T-helper 2 cell treated with Interferon-gamma antibody and Interleukin-4, amounts not matched to agents 100 ng/mL and 5 ng/mL, for 36 hours (primary cell): ENCODE data around the gene RTTN. TPM values are rescaled to one million over a fixed set of nuclear protein-coding genes. Genes with fewer than 3 reads are reported as not detected.
"Not testable (repeated sequence)": the region's sequence is repeated elsewhere in the genome, so short reads cannot be mapped to it uniquely, and the experiment has no call there.

ENCODE experiments used
- intact Hi-C: fragments of 100-400 bp; cut with micrococcal nuclease; formaldehyde crosslinking; loops from one replicate; pipeline ENCODE4 v1.15.1; 2023
- total RNA-seq: library from RNA; stranded (reverse); gene quantifications from 2 replicates; pipeline ENCODE4 v1.2.3, GENCODE V29; 2022

Gene RTTN, protein sequence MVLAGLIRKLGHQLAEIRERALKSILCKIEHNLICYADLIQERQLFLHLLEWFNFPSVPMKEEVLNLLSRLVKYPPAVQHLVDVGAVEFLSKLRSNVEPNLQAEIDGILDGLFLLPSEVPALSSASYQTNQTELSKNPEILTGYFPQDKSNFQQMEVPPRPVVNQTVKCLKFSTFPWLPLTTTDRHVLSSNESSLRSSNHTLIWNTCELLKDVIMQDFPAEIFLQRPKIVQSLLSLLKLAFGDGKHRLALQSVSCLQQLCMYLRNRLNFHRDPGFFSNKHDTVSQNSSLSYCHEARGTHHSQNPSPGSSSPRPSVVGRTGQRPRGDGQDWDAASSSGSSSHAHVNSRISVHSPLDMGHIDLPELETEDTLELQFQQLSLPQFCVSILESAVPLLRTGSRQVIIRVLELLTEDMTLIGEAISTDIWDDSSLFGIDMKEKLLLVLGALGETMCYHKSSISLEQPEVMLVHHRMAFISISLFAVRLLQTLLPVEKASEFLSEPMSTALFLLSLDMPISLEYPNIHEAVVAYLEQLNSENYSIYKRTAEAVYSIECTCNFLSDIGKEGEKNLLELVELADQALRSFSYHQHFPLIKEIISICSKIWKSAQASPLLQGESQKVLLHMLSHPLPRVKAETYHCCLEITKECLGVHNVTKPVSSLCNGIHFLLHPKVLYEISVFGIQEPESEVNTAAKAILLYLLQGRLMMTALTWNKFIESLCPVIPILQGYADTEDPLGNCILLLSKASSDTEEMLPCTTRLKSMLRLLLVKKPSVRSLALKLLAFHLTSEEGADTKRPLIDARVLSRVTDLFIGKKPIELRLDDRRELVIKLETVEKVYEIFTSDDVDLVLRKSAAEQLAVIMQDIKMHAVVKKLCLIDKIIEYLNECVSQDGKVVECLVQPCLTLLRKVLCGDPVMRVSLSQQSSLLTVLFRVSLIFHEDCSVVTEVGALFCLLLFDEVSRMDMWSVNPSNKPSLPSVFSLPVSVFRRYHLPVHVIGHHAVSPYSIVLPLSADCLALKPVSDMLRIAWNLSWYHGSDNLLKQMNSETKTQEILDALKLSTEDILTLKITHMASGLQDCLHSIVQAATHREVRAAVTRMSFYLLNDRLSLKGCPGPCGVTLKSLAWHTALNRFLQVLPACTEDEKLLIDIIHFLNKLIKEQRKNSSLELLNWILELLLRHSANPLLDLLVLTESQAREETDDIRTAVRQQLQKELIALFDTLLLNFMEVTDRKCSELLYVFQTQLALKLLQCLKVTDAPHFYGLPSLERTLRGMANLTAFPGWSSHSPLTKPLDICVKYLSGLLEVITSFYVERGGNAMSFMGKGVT (N-terminal part only)
- 28.3 and 30.6 TPM in 2 replicates for total RNA-seq

DNA sequence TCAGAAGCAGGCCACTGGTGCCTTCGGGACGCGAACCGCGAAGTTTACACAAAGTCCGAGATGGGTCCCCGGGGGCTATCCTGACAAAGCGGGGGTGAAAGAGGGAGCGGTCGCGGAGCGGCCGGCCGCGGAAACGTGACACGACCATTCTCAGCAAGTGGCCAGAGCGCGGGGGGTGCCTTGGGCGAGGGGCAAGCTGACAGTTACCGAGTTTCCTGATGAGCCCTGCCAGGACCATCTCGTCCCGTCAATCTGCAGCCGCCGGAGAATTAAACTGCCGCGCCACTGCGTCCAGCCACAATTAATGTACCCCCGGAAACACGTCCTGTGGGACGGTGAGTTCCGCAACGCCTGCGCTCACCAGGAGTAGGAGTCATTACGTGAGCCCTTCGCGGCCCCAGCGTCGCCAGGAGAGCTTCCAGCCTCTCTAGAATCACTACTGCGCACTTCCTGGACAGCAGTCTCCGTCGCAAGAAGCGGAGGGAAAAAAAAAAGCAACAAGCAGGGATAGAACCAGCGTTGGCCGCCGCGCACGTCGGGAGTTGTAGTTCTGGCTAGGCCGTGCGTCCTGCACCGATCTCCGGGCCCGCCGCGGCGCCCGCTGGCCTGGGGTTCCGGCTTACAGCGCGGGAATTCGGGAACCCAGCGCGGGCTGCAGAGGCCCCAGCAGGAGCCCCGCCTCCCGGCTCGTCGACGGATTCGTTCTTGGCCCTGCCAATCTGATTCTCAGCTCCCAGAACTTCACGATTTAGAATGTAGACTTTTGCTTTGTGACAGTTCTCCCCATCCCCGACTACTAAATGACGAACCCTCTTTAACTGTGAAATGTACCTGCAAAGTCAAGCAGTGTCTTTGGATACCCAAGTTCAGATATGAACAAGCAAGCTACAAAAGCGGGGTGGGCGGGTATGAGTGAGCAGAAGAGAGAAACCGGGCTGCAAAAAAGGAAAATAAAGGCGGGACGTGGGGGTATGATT lies at the start of gene RTTN:
Gene RTTN, minus strand, starts transcription at position 267 of the 977 bp plus-strand sequence. Its CDS starts 29 bp downstream, at position 238.
- intact Hi-C loops, result loop anchor here (1.0 to 2.0 kb wide), 4 partner anchors 10 to 1490 kb away; partner anchors contain the start of genes SOCS6 and TMX3

DNA sequence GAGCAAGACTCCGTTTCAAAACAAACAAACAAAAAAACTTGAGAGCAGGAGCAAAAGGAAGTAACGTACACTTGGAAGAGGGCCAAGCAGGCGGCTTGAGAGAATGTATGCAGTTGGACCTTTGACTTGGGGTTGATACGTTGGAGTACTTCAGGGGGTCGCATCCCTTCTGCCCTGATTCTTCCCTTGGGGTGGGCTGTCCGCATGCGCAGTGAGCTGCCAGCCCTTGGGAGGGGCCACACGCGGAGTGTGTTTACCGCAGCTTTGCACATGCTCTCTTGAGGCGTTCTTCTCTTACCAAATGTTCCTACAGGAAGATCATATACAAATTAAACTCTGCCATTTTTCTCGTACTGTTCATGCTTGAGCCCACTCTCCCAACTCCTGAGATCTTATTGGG lies 45.3 kb upstream of the RTTN start:
- intact Hi-C loops, result no loop called here

DNA sequence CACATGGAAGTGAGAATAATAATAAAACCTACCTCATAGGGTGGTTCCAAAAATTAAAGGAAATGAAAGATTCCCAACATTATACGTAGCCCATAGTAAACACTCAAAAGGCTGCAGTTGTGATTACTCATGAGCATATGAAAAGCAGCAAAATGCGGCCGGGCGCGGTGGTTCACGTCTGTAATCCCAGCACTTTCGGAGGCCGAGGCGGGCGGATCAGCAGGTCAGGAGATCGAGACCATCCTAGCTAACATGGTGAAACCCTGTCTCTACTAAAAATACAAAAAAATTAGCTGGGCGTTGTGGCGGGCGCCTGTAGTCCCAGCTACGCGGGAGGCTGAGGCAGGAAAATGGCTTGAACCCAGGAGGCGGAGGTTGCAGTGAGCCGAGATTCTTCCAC lies 44.4 kb upstream of the RTTN start:
- intact Hi-C loops, result not testable (repeated sequence)

DNA sequence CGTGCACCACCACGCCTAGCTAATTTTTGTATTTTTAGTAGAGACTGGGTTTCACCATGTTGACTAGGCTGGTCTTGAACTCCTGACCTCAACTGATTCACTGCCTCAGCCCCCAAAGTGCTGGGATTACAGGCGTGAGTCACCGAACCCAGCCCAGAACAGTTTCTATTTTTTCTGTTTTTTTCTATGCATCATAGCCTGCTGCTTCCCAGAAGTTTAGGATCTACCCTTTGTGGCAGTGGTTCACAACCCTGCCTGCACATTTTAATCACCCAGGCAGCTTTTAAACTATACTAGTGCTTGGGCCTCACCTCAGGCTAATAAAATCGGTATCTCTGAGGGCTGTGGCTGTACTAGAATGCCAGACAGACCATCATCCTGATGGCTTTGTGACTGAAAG lies 43.6 kb upstream of the RTTN start:
- intact Hi-C loops, result no loop called here

DNA sequence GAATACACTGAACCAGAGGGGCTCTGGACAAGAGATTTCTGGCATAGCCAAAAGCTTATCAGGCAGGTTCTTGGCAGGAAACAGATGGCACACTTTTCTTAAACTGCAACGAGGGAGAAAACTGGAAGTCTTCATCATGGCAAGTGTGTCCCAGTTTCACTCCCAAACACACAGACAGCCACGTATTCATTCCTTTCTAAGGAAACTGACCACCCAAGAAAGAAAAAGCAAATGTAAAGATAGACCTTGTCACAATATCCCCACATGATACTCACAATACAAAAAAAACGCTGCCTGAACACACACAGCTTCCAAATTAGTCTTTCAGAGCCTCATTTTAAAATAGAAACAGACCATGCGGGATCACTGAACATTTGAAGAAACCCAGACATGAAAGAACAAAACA lies 40.6 kb upstream of the RTTN start:
- intact Hi-C loops, result no loop called here

DNA sequence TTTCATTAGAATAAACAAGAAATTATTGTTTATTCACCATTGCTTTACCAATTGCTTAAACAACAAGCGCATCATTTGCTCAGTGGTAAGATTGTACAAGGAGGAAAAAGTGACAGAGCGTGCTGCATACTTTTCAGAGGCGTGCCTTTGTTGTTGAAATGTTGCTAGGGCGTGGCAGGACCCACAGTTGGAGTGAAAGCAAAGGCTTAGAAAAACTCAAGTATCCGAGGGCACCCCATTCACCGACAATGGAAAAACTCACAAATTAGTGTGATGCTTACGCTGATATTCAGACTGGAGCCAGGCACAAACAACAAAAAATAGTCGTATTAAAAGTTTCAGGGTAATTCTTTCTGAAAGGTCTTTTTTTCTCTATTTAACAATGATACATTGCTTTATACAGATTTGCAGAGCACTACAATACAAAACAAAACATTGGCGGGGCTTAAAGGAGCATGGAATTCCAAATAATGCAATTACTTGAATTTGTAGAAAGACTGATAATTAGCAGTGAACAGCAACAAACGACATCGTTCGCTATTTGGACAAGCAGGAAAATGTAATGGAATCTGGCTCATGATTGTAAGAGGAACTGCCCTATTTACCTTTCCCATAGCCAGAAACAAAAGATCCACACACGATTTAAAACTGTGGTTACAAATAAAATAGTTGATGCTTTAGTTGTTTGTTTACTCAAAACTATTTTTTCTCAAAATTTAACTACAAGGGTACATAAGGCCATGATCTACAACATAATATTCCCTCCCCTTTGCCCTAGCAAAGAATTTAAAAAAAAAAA lies 37.8 kb upstream of the RTTN start:
- intact Hi-C loops, result no loop called here

DNA sequence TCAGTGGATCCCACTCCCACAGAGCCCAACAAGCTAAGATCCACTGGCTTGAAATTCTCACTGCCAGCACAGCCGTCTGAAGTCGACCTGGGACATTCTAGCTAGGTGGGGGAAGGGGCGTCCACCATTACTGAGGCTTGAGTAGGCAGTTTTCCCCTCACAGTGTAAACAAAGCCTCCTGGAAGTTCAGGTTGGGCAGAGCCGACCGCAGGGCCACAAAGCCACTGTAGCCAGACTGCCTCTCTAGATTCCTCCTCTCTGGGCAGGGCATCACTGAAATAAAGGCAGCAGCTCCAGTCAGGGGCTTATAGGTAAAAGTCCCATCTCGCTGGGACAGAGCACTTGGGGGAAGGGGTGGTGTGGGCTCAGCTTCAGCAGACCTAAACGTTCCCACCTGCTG lies 31.4 kb upstream of the RTTN start:
- intact Hi-C loops, result not testable (repeated sequence)

DNA sequence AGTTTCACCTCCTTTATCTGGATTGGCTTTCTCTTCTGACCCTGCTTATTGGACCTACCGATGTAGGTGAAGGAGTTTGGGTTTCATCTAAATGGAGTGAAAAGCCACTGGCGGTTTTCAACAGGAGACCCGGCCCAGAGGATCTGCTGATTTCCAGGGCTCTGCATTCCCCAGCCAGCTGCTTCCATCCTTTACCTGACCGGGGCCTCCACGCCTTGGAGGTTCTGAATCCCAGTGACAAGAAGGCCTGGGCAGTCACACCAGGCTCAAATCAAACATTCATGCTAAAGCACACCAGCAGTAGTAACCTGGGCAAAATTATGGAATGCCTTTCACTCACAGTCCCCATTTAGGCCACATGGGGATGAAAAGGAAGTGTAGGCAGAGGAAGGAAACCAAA lies 30.0 kb upstream of the RTTN start:
- intact Hi-C loops, result no loop called here

DNA sequence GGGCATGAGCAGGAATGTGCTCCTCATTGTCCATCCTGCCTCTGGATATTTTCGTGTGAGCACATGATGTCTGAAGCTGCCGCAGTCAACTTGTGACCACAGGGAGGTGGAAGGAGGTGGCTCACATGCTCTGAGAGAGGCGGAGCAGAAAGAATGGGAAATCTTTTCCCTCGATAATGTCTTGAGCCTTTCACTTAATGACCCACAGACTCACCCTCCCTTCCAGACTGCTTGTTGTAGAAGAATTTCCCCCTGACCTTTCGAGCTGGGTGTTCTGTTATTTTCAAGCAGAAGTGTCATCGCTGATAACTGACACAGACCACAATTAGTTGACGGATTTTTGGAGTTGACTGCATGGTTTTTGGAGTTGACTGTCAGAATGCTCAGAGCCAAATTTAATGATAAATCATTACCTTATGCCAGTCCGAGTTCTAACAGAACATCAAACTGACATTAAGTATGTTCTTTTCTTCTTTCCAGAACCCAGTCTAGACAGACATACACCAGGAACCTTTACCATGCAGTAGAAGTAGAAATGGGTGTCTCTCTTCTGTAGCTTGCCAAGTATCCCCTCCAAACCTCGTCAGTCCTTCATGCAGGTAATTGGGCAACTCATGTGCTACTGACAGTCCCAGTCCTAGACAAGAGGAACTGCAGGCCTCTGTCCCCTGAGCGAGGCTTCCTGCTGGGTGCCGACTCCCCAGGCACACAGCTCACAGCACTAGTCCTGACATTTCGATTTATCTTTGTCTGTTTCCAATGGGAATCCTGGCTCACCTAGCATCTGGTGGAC lies 29.4 kb upstream of the RTTN start:
- intact Hi-C loops, result no loop called here

DNA sequence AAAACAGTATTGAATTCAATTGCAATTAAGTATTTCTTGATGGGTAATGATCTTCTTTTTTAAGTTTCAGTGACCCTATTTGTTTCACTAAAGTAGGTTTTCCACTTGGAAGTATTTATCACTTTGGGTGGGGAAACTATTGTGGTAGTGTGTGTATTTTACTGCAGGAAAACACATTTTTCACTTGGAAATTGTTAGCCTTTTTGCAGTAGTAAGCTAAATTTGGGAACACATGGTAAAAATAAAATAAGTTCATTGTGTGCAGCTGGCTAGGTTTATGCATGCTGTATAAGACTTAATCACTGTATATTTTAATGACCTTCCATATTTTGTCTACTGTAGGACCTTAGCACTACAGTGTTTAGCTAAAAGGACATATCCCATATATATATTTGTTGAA lies 28.5 kb upstream of the RTTN start:
- intact Hi-C loops, result no loop called here

DNA sequence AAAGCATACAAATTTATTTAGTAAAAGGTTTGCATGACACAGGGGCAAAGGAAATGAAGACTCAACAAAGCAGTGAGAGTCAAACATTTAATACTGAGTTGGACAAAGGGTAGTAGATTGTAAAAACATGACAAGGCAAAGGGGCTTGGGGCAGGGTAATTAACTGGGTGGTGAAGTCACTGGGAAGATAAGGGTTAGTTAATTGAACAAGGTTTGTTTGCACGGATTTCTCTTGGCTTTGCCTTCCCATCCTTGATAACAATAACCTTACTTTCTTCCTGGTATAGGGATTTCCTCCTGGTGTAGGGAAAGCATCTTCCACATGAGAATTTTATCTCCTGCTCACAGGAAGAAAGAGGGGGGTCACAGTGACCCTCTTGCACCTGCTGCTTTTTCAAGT lies 26.8 kb upstream of the RTTN start:
- intact Hi-C loops, result no loop called here

DNA sequence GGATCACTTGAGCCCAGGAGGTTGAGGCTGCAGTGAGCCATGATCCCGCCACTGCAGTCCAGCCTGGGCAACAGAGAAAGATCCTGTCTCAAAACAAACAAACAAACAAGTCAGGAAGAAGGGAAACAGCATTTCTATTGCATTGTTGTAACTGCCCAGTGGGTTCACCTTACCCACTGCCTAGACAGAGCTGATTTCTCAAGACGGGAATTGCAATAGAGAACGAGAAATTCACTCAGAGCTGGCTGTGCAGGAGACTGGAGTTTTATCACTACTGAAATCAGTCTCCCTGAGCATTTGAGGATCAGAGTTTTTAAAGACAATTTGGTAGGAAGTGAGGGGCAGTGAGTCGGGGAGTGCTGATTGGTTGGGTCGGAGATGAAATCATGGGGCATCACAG lies 24.2 kb upstream of the RTTN start:
- intact Hi-C loops, result no loop called here

DNA sequence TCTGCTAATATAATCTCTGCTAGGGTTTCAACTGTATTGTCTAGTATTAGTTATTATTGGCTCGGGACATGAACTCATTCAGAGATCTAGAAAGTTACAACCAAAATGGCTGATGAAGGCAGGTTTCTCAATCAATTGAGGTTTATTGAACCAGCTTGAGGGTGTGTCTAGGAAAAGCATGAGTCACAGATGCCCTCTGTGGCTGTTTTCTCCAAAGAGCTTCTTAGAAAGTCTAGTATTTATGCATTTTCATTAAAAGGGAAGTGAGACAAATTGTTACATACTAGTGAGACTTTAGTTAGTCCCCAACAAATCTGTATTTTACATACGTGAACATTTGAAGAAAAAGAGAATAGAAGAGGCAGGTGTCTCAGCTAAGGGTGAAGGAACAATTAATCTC lies 23.0 kb upstream of the RTTN start:
- intact Hi-C loops, result no loop called here

DNA sequence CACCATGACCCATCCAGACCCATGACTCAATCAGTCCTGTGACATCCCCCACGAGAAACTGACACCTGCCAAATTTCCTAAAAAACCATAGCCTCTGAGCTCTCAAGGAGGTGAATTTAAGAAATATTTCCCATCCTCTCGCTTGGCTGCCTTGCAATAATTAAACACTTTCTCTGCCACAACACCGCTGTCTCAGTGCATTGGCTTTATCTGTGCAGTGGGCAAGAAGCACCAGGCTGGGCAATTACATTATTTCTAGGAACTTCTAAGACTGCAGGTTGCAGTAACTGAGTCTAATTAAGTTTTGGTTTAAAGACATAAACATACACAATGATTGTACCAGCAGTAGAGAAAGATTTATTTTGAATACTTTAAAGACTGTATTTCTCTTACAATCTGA lies 22.0 kb upstream of the RTTN start:
- intact Hi-C loops, result no loop called here

DNA sequence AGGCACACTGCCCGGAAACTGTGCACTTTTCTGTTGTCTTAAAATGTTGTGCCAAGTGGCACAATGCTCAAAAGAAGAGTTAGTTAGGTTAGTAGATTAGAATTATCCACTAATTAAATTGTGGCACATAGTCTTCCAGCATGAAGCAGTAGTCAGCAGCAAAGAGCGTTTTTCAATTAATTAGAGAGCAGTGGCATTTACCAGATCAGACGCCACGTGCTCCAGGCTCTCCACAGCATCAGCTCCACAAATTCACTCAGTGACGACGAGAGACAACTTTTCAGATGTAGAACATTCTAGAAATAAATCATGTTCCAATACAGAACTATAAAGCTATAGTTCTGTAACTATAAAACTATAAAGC lies 16.4 kb upstream of the RTTN start:
- intact Hi-C loops, result no loop called here

DNA sequence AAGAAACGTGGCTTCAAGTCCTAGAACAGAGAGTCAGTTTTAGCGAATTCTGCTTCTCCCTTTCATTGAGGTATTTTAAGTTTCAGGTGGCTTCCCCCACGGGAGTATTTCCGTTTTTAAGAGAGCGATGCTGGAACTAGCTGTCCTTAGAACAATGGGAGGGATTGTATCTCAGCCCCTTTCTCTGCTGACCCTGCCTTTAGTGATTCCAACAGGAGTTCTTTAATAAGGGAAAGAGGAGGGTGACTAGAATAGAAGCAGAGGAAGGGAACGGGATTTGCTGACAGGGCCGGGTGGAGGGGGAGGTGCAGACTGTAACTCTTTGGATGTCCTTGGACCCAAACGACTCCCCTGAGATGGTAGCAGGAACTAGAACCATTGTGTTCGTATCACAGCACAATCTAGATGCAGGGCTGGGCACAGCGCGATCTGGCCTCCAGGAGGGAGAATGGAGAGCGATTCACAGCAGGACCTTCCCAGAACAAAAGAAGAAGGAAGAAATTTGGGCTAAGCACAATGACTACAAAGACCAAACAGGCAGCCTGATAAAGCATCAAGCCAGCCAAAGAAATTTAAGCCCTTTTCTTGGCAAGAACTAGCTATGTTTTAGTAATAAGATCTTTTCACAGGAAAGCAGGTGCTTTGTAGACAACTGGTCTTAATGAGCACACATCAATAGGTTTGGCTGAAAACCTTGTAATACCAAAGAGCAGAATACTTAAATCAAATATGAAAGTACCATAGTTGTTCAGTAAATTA lies 15.8 kb upstream of the RTTN start:
- intact Hi-C loops, result no loop called here

DNA sequence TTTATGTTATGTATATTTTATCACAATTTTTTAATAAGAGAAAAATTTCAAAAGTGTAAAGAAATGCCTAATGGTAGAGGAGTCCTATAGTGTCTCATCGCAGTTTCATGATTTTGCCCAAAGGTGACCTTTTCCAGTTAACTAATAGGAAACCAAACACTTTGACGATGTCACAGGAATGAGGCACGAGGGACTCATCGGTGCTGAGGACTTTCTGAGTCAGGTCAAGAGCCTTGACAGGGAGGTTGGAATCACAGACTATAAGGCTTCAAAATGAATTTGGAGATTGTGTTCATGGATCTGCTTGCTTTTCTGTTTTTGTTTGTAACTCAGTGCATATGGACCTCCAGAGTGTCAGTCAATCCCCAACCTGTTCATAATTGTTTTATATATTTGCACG lies 15.1 kb upstream of the RTTN start:
- intact Hi-C loops, result no loop called here

DNA sequence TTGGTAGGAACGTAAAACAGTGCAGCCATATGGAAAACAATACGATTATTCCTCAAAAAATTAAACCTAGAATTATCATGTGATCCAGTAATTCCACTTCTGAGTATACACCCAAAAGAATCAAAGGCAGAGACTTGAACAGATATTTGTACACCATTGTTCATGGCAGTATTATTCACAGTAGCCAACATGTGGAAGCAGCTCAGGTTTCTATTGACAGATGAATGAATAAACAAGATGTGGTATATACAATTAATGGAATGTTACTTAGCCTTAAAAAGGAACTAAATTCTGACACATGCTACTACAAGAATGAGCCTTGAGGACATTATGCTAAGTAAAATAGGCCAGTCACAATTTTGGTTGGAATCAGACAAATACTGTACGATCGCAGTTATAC lies 14.2 kb upstream of the RTTN start:
- intact Hi-C loops, result no loop called here
